ENCODE measurements around the gene CENPX.
A peak's percentile ranks its signal among the peaks of the same experiment; 100 is the strongest.

Gene CENPX

DNA sequence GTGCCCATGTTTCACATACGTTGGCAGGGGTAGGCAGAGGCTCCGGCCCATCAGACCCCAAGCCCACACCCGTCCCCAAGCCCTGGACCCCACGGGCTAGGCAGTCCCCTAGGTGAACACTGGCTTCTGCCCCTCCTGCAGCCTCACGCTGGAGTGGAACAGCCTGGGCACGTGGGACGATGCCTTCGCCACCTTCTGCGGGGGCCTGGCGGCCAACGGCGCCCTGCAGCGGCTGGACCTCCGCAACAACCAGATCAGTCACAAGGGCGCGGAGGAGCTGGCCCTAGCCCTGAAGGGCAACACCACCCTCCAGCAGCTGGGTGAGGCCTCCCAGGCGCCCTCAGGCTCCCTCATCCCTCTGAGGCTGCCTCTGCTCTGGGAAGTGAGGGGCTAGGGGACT is 2.2 kb upstream of the CENPX start:
- no peak for DNase-seq (ENCODE audit: low spot score)
- TF ChIP-seq CTCF (IDR thresholded peaks at IDR 0.05; ENCODE audit: extremely low read depth, missing control alignments) = no peak

DNA sequence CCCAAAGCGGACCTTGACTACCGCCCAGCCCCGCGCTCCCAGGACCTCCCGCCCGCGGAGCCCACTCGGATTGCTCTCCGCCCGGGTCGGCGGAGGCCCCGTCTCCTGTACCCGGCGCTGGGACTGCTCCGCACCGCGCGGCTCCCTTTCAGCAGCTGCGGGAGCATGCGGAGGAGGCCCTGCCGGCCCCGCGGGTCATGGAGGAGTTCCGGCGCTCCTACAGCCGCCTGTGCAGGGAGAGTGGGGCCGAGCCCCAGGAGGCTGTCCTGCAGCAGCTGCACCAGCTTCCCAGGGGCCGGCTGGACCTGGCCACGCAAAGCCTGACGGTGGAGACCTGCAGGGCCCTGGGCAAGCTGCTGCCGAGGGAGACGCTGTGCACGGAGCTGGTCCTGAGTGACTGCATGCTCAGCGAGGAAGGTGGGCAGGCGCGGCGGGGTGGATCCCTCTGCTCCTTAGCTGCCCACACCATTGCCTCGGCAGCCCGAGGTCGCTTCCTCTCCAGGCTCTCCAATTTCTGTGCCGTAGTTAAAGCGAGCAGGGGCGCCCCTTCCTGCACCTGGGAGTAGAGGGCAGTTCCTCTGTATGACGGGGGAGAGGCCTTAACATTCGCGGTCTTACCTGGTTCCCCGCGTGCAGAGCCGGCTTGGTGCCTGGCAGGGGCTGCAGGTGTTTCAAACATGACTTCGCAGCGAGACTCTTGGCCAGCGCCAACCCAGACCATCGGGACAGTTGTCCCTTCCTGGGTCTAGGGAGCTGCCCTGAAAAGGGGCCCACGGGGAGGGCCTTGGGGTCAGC is 966 bp upstream of the CENPX start:
- TF ChIP-seq CTCF (IDR thresholded peaks at IDR 0.05; ENCODE audit: extremely low read depth, missing control alignments) = no peak
- DNase-seq (ENCODE audit: low spot score) = no peak

DNA sequence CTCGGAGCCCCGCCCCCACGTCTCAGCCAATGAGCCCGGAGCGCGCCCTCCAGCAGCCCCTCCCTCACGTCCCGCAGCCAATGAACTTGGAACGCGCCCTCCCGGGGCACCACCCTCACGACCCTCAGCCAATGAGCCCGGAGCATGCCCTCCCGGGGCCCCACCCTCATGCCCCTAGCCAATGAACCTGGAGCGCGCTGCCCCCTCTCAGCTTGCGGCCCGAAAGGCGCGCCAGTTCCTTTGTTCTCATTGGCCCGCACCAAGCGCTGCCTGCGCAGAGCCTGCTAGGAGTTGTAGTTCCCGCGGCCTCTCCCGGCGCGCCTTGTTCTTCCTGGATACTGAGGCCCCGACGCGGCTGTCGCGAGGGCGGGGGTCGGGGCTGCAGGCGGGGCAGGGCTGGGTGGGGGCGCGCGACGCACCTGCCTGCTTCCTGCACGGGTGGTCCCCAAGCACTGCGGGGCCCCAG is 336 bp upstream of the CENPX start, which contains the start of gene LRRC45:
Gene LRRC45, plus strand, starts transcription at position 325 of the 466 bp plus-strand sequence. CDS start 339 bp downstream, outside the sequence.
- TF ChIP-seq CTCF (IDR thresholded peaks at IDR 0.05; ENCODE audit: extremely low read depth, missing control alignments) = no peak
- DNase-seq (ENCODE audit: low spot score) = no peak

DNA sequence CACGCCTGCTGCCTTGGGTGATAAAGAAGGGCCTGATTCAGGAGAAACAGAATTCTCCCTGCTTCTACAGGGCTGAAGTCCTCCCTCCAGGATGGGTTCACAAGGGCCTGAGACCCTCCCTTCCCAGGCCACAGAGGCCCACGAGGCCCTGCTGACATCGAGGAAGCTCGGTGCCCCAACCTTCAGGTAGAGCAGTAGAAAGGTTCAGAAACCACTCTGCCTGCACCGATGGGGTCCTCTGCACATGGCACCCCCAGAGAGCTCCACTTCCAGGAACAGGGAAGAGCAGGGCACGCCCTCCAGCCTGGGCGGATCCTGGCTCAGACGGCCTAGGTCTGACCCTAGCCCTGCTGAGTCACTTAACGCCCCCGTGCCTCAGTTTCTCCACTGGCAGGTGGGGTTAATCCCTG is 773 bp downstream of the CENPX start:
- DNase-seq (ENCODE audit: low spot score) = no peak
- no peak for TF ChIP-seq CTCF (IDR thresholded peaks at IDR 0.05; ENCODE audit: extremely low read depth, missing control alignments)

DNA sequence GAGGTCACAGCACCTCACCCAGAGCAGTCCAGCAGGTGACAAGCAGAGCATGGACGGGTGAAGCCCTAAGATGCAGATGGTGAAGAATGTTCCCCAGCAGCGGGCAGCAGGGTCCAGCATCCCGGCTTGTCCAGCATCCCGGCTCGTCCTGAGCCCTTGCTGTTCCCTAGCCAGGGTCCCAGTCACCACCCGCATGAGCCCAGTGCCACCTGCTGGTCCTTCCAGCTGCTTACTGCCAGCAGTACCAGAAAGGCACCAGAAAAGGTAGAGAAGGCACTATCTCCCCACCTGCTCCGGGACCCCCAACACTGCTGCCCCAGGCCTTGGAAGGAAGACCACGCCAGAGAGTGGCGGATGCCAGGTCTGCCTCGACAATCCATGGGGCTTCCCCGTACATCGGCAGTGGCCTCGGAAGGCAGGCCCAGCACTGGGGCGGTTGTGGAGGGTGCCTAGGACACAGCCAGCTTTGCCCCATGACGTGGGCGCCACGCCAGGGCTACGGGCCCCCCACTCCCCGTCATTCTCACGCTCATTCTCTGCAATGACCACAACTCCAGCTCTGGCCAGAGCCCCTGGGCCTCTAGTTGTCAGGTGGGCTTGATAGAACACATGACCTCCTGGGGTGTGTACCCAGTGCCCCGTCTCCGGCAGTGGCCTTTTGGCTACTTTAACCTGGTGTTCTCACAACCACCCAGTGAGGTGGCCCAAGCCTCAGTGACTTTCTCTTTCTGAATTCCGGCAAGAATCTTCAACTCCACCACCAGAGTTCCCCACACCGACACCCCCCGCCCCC is 1.4 kb downstream of the CENPX start:
- peak; percentile 71 for DNase-seq (ENCODE audit: low spot score)
- TF ChIP-seq CTCF (IDR thresholded peaks at IDR 0.05; ENCODE audit: extremely low read depth, missing control alignments) = peak; percentile 60

- DNase-seq (ENCODE audit: low spot score) = no peak
- TF ChIP-seq CTCF (IDR thresholded peaks at IDR 0.05; ENCODE audit: extremely low read depth, missing control alignments) = no peak
These were observed 2.0 kb downstream of the CENPX start for GRCh38 chr17:82020572-82021106.
